Erythroblast (primary cell): Measurements from ENCODE around the gene BRCA1.

Experiments used
- DNase-seq, 2 experiments: peaks; one replicate each; lab custom pipeline; 2025; lab: John Stamatoyannopoulos, UW
- GATA1 ChIP-seq: IDR thresholded peaks from 2 replicates; pipeline ENCODE4 v1.6.1; 2011; ENCODE audit warnings: low read depth, mild to moderate bottlenecking, control low read depth, low read length, moderate library complexity
- POLR2A ChIP-seq: IDR thresholded peaks from 2 replicates; pipeline ENCODE4 v1.6.1; 2011; ENCODE audit warnings: mild to moderate bottlenecking, low read length

Gene BRCA1

DNA sequence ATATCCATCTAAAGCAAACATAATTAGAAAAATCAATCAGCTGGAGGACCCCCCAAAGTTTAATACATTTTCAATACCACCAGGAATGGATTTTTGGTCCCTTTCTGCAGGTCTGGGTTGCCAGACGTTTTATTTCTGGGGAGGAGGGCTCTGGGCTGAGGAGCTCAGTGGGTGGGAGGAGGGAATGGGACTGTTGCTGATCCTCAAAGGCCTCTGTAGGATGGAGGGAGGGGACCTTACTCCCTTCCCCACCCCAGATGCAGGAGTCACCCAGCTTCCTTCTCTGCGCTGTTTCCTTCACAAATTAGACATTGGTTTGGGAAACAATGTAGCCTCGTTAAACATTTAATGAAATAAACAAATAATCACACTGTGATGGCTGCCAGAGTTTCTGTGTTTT, 93.5 kb downstream of the BRCA1 start:
- DNase-seq = no peak

DNA sequence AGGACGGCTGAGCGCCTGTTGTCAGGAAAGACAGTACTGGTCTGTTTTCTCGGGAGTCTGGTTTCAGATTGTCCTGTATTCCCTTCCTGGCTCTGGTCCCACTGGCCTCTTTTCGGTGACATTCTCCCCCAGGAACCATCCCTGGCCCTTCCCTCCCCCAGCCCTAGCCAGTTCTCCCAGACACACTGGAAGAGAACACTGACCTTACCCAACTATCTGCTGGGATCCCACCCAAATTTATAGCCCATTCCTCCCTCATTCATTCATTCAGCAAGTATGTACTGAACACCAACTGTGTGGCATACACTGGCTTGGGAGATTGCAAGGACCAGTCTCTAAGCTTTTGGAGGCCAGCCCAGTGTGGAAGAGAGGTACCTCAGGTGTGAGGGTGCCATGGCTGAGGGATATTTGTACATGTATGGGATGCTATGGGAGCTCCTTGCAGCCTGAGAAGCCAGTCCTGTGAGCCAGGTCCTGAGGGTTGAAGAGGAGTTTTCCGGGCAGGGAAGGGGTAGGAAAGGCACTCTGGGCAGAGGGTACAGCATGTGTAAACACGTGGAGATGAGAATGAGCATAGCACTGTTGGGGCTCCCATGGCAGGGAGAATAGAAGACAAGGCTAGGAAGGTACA, 94.9 kb downstream of the BRCA1 start:
- TF ChIP-seq POLR2A (no peak), GATA1 (no peak)
- DNase-seq = no peak

More for the DNA sequence above, 93.5 kb downstream of the BRCA1 start:
- TF ChIP-seq GATA1 (no peak), POLR2A (no peak)

DNA sequence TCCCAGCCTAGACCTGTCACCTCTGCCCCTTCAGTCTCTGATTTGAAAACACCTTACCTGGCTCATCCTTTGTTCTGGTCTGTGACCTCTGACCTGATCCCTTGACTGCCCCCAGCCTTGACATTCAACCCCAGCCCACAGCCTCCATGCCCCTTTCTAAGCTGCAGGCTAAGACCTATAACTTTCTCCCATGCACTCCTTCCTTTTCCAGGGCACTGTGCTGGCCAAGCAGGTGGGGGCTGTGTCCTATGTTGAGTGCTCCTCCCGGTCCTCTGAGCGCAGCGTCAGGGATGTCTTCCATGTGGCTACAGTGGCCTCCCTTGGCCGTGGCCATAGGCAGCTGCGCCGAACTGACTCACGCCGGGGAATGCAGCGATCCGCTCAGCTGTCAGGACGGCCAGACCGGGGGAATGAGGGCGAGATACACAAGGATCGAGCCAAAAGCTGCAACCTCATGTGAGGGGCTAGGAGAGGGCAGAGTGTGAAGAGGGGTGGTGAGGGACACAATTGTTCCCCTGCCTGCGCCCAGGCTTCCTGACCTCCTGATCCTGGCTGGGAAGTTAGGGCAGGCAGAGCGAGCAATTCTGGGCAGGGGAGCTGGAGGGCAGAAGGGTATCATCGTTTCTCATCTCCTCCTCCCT, 96.8 kb downstream of the BRCA1 start:
- TF ChIP-seq GATA1 = no peak
- TF ChIP-seq POLR2A = no peak
- no peak for DNase-seq

DNA sequence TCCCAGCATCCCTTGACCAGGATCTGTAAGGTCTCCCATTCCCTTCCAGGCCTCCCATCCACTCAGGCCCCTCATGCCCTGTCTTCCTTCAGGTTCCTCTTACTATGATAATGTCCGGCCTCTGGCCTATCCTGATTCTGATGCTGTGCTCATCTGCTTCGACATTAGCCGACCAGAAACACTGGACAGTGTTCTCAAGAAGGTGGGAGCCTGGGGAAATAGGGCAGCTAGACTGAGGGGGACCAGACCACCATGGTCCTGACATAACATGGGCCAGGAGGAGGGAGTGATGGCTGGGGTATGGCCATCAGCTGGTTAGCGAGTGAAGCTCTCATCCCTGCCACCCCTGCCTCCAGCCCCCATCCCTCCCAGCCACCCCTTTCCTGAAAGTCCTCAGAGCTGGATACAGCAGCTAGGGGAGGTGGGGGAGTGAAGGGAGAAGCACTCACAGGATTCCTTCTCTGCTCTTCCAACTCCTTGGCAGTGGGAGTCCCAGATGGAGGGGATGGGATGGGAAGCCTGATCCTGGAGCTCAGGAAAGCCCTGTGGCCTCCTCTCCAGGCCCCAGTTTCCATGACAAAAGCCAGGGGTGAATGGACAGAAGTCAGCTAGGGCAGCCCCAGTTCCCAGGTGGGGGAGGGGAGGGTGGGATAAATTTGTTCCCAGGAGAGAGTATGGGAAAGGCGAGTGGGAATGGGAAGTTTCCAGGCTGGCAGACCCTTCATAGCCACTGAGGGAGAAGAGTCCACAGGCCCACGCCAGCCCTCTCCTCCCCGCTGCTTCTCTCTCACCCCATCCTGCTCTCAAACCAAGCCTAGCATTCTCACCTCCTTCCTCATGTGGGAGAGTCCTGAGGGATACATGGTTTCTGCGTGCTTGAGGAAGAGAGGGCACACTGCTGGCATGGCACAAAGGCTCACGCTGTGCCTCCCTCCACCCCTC, 97.8 kb downstream of the BRCA1 start:
- no peak for DNase-seq
- TF ChIP-seq GATA1 (no peak), POLR2A (no peak)

DNA sequence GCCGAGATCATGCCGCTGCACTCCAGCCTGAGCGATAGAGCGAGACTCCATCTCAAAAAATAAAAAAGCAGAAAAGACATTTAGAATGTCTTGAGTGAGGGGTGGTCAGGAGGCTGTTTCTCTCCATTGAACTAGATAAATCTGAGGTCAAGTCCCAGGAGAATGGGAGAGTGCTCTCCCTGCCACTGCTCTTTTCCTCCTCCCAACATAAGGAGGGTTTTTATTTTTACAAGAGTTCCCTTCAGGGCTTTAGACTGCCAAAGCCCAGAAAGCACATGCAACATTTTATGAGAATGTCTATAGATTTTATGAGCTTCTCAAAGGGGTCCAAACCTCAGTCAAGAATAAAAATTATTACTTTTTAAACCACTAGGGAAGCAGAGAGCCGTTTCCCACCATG, 98.6 kb downstream of the BRCA1 start:
- DNase-seq = no peak
- TF ChIP-seq POLR2A (no peak), GATA1 (no peak)

DNA sequence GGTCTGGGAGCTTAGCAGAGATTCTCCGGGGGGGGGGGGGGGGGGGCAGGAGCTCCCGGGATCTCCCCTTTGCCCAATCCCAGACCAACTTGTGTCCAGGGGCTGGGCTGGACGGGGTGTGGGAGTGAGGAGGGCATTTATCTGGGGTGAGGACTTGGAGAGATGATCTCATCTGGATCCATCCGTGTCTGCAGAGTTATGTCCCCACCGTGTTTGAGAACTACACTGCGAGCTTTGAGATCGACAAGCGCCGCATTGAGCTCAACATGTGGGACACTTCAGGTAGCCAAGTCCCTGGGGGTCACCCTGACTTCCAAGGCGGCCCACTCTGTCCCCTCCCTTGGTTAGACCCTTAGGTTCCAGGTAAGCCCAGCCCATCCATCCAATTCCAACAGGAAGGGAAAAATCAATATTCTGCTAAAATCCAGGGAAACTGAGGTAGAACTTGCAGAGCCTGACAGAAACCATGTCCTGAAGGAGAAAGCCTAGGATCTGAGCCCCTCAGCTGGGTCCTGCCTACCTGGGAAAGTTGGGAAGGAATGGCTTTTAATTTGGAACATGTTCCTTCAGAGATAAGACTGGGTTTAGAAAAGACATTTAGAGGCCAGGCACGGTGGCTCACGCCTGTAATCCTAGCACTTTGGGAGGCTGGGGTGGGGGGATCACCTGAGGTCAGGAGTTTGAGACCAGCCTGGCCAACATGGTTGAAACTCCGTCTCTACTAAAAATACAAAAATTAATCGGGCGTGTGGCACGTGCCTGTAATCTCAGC, 99.2 kb downstream of the BRCA1 start:
- no peak for DNase-seq

DNA sequence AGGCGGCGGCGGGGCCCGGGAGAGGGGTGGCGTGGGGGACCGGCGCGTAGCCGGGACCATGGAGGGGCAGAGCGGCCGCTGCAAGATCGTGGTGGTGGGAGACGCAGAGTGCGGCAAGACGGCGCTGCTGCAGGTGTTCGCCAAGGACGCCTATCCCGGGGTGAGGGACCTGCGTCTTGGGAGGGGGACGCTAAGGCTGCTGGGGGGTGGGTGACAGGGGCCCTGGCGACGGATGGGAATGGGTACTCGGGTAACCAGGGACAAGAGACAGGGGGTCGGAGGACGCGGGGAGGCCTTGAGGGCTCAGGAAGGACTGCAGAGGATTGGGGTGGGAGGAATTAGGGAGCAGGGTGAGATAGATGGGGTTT, 99.9 kb downstream of the BRCA1 start:
- no peak for DNase-seq
- TF ChIP-seq POLR2A = no peak

More for the DNA sequence above, 99.2 kb downstream of the BRCA1 start:
- TF ChIP-seq GATA1 = no peak
- TF ChIP-seq POLR2A = no peak

DNA sequence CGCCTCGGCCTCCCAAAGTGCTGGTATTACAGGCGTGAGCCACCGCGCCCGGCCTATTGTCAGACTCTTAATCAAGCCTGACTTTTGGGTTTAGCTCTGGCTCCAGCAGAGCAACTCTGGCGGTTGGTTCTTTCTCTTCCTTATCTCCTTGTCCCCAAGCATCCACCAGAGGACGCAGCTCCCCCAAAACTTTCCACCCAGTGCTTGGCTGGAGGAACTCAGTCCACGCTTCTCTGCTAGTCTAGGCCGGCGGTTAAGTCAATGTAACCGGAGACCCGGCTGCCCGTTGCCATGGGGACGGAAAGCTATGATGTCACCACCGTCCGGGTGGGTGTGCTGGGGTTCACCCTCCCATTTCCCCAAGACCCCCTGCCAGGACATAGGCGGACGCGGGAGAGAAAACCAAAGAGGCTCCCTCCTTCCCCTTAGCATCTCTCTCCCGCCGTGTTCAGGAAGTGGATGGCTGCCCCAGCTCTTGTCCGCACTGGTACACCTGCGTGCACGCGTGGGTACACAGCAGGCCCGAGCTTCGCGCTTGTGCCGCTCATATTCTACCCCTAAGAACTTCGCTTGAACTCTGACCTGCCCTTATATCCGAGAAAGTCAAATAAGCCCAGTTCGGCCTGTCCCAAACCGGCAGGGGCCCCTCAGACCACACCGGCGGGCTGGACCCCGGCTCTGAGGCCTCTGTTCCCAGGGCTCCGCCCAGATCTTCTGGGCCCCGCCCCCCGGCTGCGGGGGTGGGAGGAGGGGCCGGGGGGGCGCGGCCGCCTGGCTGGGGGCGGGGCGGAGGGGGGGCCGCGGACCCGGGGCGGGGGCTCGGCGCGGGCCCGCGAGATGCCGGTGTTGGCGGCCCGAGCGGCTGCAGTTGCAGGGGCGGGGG, 100.5 kb downstream of the BRCA1 start, which contains the start of gene RND2:
Gene RND2, plus strand, starts transcription at position 825 of the 883 bp plus-strand sequence. CDS start 117 bp downstream, outside the sequence.
- peak; percentile 86 to 91 for DNase-seq
- TF ChIP-seq GATA1 = no peak

DNA sequence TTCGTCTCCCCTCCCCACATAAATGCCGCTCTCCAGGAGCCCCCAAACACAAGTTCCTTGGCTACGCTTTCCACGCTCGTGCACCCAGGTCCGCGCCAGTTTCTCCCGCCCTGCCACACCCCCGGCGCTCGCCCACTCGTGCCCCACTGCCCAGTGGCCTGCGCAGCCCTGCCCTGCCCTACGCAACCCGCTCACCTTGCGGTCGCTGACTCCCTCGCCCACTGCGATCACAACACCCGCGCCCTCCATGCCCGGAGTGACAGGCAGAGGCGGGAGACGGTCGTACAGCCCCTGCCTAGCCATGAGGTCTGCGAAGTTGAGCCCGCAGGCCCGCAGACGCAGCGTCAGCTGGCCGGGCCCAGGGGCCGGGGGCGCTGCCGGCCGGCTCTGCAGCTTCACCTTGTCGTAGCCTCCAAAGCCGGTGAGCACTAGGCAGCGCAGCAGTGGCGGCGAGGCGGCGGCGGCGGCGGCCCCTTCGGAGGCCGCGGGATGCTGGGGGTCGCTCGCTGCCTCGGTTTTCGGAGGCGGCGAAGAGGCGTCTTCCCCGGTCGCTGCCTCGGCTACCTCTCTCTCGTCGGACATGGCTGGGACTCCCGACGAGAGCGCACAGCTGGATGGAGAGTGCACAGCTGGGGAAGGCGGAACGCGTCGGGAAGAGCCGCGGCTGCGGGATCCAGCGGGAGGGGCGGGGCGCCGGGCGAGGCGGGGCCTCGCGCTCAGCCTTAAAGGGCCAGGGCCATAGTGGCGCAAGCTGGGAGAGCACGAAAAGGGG, 103.2 kb downstream of the BRCA1 start, which contains the start of gene VAT1:
Gene VAT1, minus strand, starts transcription at position 645 of the 772 bp plus-strand sequence. Its CDS starts 63 bp downstream, at position 582.
- TF ChIP-seq GATA1 (no peak), POLR2A (no peak)
- DNase-seq = peak; percentile 73 to 81

DNA sequence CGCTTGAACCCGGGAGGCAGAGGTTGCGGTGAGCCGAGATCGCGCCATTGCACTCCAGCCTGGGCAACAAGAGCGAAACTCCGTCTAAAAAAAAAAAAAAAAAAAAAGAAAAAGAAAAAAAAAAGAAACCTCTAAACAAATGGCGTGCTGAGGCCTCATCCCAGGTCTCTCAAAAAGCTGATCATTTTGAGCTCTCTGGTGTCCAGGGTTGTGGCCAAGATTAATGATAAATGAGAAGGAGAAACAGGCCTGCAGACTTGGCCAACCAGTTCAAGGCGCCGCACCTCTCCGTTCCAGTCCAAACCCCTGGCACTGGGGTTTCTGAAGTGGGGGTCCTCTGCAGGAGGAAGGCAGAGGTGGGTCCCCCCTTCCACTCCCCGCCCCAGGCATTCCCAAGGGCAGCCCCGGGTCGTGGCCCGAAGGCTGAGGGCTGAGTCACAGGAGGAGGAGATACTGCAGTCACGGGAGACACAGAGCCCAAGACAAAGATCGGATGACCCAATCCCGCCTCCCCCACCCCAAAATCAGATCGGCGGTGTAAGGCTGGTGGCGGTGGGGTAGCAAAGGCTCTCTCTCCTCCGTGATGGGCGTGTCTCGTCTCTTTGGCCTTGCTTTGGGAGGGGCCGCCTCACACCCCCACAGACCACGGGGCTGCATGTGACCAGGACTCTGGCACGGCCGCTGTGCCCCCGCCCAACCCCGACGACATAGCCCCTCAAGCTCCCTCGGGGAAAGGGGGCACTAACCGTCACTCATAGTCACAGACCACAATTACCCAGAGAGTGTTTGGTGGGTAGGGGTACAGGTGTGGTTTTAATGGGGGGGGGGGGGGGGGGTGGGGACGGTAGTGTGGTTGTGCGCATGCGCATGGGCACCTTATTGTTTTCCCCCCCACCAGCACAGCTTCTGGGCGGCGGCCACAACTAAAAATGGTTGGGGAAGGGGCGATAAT, 104.1 kb downstream of the BRCA1 start:
- peak; percentile 78 to 81 for DNase-seq
- no peak for TF ChIP-seq GATA1
- peak; percentile 16 for TF ChIP-seq POLR2A

DNA sequence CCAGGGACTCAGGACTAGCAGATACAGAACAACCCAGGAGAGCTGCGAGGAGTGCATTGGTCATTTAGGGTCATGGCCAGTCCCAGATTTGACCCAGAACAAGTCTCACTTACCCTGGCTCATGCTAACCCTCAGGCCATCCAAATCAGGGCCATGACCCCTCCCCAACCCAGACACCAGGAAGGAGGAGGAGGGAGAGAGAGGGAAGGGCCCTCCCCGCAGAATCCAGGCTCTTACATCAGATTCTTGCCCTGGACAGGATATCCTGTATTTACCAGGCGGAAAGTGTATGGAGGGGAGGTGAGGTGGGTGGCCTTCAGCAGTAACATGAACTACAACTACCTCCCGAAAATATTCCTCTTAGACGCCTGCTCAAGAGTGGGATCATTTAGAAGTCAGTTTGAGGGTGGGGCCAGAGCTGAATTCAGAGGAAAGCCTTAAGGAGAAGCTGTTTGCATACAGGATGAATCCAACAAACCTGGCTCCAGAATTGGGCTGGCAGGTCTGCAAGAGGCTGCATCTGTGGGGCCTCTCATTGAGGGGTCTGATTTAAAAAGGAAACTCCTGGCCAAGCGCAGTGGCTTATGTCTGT, 105.0 kb downstream of the BRCA1 start:
- no peak for DNase-seq
- TF ChIP-seq GATA1 (no peak), POLR2A (no peak)
